WERI-Rb-1 (cell line): Measurements from ENCODE around the gene OTOG.

Experiments
- DNase-seq: peaks from one replicate; pipeline ENCODE4 v3.0.0-alpha.2; 2020
- H3K27ac ChIP-seq: fragments of 250-450 bp; sonication (Bioruptor Pico); 2 replicates; pipeline ENCODE4 v1.5.1; 2020; ENCODE audit warnings: mild to moderate bottlenecking, moderate library complexity
- H3K27me3 ChIP-seq: fragments of 250-450 bp; sonication (Bioruptor Pico); 2 replicates; pipeline ENCODE4 v1.5.1; 2021; ENCODE audit warnings: mild to moderate bottlenecking, low read depth, moderate library complexity; ENCODE audit not compliant: insufficient read depth, severe bottlenecking
- H3K36me3 ChIP-seq: fragments of 250-450 bp; sonication (Bioruptor Pico); 2 replicates; pipeline ENCODE4 v1.5.1; 2020; ENCODE audit warnings: mild to moderate bottlenecking, moderate library complexity
- H3K4me3 ChIP-seq: 2 replicates; pipeline ENCODE4 v1.5.1; 2011; ENCODE audit warnings: low read depth, mild to moderate bottlenecking, control low read depth, low read length
- H3K9me3 ChIP-seq: fragments of 250-450 bp; sonication (Bioruptor Pico); 2 replicates; pipeline ENCODE4 v1.5.1; 2021; ENCODE audit warnings: mild to moderate bottlenecking, moderate library complexity; ENCODE audit not compliant: severe bottlenecking
- CTCF ChIP-seq: IDR thresholded peaks from 2 replicates; pipeline ENCODE4 v1.5.1; 2011; ENCODE audit warnings: low read depth, mild to moderate bottlenecking, control low read depth, inconsistent platforms, low read length

The OTOG gene

GRCh38 chr11:17595526-17596309 lies 48.7 kb downstream of the OTOG start:
- Histone ChIP-seq H3K27ac (no peak overlapping the region), H3K4me3 (no peak overlapping the region), H3K9me3 (peaks cover 6% of the 10 kb centered on the region), H3K27me3 (no peaks in the 10 kb centered on the region), H3K36me3 (no peaks in the 10 kb centered on the region)
- TF ChIP-seq CTCF: no peak
- DNase-seq: no peak

GRCh38 chr11:17596310-17596669 lies 49.2 kb downstream of the OTOG start:
- Histone ChIP-seq H3K27me3 (no peaks in the 10 kb centered on the region), H3K4me3 (no peak overlapping the region), H3K9me3 (peaks cover 6% of the 10 kb centered on the region), H3K27ac (no peak overlapping the region), H3K36me3 (no peaks in the 10 kb centered on the region)
- no peak for DNase-seq
- TF ChIP-seq CTCF: no peak

DNA sequence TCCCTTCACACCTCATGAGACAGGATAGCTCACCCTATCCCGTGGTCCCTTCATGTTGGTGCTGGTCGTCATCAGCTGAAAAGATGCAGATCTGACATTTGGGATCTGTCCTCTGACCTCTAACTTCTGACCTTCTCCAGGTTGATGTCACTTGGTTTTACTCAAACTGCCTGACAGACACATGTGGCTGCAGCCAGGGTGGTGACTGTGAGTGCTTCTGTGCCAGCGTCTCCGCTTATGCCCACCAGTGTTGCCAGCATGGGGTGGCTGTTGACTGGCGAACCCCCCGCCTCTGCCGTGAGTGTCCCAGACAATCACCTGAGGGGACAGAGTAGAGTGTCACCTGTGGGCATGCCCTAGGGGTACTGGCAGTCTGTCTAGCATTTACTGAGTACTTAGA lies 49.7 kb downstream of the OTOG start:
- no peak for TF ChIP-seq CTCF
- no peak overlapping the region for H3K4me3 ChIP-seq
- no peak overlapping the region for H3K27ac ChIP-seq
- H3K9me3 ChIP-seq: peaks cover 6% of the 10 kb centered on the region
- no peaks in the 10 kb centered on the region for H3K36me3 ChIP-seq
- H3K27me3 ChIP-seq: no peaks in the 10 kb centered on the region
- no peak for DNase-seq

- H3K27me3 ChIP-seq: no peaks in the 10 kb centered on the region
- H3K27ac ChIP-seq: no peak overlapping the region
- H3K9me3 ChIP-seq: peaks cover 6% of the 10 kb centered on the region
- no peaks in the 10 kb centered on the region for H3K36me3 ChIP-seq
- H3K4me3 ChIP-seq: no peak overlapping the region
- DNase-seq: no peak
- TF ChIP-seq CTCF: no peak
Measured at GRCh38 chr11:17597770-17598169, 50.7 kb downstream of the OTOG start.

GRCh38 chr11:17598700-17599459 lies 51.8 kb downstream of the OTOG start:
- Histone ChIP-seq H3K27ac (no peak overlapping the region), H3K36me3 (no peaks in the 10 kb centered on the region)
- DNase-seq: peak; percentile 79

More at GRCh38 chr11:17598700-17599459, 51.8 kb downstream of the OTOG start:
- H3K27me3 ChIP-seq: no peaks in the 10 kb centered on the region
- TF ChIP-seq CTCF: peak; percentile 99
- H3K9me3 ChIP-seq: peaks cover 2% of the 10 kb centered on the region
- H3K4me3 ChIP-seq: no peak overlapping the region
